Loucy (cell line): Measurements from ENCODE around the gene POP5.

Experiments used
- EZH2phosphoT487 ChIP-seq: fragments of 200-600 bp; IDR thresholded peaks from 2 replicates; pipeline ENCODE4 v1.6.1; 2018; ENCODE audit warnings: antibody characterized with exemption, mild to moderate bottlenecking, moderate library complexity, borderline replicate concordance
- TF ChIP-seq, protein P1 (sequence below): fragments of 200-600 bp; sonication (generic); conservative IDR thresholded peaks from 2 replicates; pipeline ENCODE4 v1.5.1; 2014; ENCODE audit warnings: mild to moderate bottlenecking, antibody characterized with exemption, low read length

DNA sequence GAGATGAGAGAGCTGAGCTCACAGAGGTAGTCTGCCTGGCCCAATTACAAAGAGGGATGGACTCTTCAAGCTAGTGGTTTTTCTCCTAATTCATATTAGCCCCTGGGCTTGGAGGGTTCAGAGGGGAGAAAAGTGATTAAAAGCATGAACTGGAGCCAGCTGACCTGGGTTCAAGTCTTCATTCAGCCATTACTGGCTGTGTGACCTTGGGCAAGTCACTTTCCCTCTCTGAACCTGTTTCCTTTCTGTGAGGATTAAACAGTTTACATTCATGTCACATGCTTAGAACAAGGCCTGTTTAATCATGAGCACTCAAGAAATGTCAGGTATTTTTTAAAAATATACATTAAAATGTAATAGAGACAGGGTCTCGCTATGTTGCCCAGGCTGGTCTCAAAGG lies 7.2 kb upstream of the POP5 start:
- TF ChIP-seq, protein P1, sequence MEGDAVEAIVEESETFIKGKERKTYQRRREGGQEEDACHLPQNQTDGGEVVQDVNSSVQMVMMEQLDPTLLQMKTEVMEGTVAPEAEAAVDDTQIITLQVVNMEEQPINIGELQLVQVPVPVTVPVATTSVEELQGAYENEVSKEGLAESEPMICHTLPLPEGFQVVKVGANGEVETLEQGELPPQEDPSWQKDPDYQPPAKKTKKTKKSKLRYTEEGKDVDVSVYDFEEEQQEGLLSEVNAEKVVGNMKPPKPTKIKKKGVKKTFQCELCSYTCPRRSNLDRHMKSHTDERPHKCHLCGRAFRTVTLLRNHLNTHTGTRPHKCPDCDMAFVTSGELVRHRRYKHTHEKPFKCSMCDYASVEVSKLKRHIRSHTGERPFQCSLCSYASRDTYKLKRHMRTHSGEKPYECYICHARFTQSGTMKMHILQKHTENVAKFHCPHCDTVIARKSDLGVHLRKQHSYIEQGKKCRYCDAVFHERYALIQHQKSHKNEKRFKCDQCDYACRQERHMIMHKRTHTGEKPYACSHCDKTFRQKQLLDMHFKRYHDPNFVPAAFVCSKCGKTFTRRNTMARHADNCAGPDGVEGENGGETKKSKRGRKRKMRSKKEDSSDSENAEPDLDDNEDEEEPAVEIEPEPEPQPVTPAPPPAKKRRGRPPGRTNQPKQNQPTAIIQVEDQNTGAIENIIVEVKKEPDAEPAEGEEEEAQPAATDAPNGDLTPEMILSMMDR, result no peak
- TF ChIP-seq EZH2phosphoT487, result no peak
